ENCODE measurements around the gene TLR9. TPM values are rescaled to one million over a fixed set of nuclear protein-coding genes. Genes with fewer than 3 reads are reported as not detected.

TLR9 gene
- total and polyA plus RNA-seq, 9 of the 15 experiments (the other 6 are each of a cell fraction or from before 2014, with no cell fraction given) = not detected

- TF ChIP-seq ZNF518B (CRISPR knock-in tag; IDR thresholded peaks at IDR 0.05) (no peak), POLR2H (tag; IDR thresholded peaks at IDR 0.05; ENCODE audit: low read depth) (no peak), ZNF347 (CRISPR knock-in tag; IDR thresholded peaks at IDR 0.05; ENCODE audit: low read depth) (no peak), HDAC6 (IDR thresholded peaks at IDR 0.05; ENCODE audit: low read depth, low read length) (no peak), KAT2B (IDR thresholded peaks at IDR 0.05; ENCODE audit: low read depth, low read length) (no peak), THRAP3 (IDR thresholded peaks at IDR 0.05; ENCODE audit: borderline replicate concordance) (no peak), KDM5B (IDR thresholded peaks at IDR 0.05; ENCODE audit: insufficient replicate concordance, low read depth, low read length) (no peak), MCM7 (IDR thresholded peaks at IDR 0.05) (no peak), BCLAF1 (IDR thresholded peaks at IDR 0.05; ENCODE audit: borderline replicate concordance in 1 of 2, control insufficient read depth in 1 of 2, low read depth in 2 of 2, low read length in 1 of 2) (no peak), SFPQ (IDR thresholded peaks at IDR 0.05; ENCODE audit: low read depth, low read length) (no peak), PRPF4 (IDR thresholded peaks at IDR 0.05; ENCODE audit: insufficient read depth, low read depth, low read length, poor library complexity, severe bottlenecking) (no peak), SOX6 (IDR thresholded peaks at IDR 0.05) (no peak), GTF2E2 (tag; IDR thresholded peaks at IDR 0.05) (no peak), CBX8 (IDR thresholded peaks at IDR 0.05; ENCODE audit: borderline replicate concordance, extremely low read depth, low read depth, low read length, poor library complexity, severe bottlenecking) (no peak), RBM34 (IDR thresholded peaks at IDR 0.05; ENCODE audit: borderline replicate concordance, insufficient read depth, low read length) (no peak), ZC3H4 (CRISPR knock-in tag; IDR thresholded peaks at IDR 0.05; ENCODE audit: borderline replicate concordance) (no peak), ZNF24 (IDR thresholded peaks at IDR 0.05) (no peak), ZNF780A (CRISPR knock-in tag; IDR thresholded peaks at IDR 0.05) (no peak)
Measured at GRCh38 chr3:52245322-52246263, 20.1 kb upstream of the TLR9 start, which contains the start of gene PPM1M (continued).

All from K562 (cell line).